Left hindlimb (tissue), 1 donor: ENCODE results near the gene SAAL1.
A peak's percentile ranks its signal among the peaks of the same experiment; 100 is the strongest.
"Not testable (repeated sequence)": the region's sequence is repeated elsewhere in the genome, so short reads cannot be mapped to it uniquely, and the experiment has no call there.

ENCODE experiments used
- DNase-seq: peaks from one replicate; pipeline ENCODE4 v3.0.0-alpha.2; 2018

Gene SAAL1, protein sequence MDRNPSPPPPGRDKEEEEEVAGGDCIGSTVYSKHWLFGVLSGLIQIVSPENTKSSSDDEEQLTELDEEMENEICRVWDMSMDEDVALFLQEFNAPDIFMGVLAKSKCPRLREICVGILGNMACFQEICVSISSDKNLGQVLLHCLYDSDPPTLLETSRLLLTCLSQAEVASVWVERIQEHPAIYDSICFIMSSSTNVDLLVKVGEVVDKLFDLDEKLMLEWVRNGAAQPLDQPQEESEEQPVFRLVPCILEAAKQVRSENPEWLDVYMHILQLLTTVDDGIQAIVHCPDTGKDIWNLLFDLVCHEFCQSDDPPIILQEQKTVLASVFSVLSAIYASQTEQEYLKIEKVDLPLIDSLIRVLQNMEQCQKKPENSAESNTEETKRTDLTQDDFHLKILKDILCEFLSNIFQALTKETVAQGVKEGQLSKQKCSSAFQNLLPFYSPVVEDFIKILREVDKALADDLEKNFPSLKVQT

GRCh38 chr11:18105802-18106574, at the start of gene SAAL1:
SAAL1 (minus strand) TSS chr11:18106082; CDS start chr11:18106041, 41 bp downstream.
- peak; percentile 86 for DNase-seq

DNA sequence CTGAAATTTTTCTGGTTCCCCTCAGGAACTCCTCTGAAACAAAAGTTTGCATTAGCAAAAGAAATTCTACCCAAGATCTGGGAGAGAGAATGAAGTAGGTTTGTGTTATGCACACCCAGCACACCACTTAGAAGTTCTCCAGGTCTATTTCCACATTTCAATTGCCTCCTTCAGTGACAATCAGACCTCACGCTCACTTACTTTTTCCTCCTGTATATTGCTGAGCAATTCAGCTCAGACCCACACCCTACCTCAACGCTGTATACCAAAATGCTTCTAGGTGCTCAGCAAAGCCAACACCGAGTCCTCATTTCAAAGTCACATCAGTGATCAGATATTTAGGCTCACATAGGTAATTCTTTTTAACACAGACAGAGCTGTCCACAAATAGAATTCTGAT, 45.7 kb upstream of the SAAL1 start:
- no peak for DNase-seq

GRCh38 chr11:18145837-18146236, 40.0 kb upstream of the SAAL1 start:
- no peak for DNase-seq

- DNase-seq = no peak
Measured at GRCh38 chr11:18145025-18145424, 39.1 kb upstream of the SAAL1 start.

DNA sequence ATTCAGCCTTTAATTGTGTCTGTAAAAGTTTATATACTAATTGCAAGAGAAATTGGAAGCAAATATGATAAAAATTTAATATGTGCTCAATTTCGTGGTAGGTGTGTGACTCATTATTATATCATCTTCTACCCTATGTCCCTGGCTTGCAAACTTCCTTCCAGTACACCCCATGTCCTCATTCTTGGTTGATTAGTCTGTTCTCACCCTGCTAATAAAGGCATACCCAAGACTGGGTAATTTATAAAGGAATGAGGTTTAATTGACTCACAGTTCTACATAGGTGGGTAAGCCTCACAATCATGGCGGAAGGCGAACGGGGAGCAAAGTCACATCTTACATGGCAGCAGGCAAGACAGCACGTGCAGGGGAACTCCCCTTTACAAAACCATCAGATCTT, 38.4 kb upstream of the SAAL1 start:
- DNase-seq = no peak

DNA sequence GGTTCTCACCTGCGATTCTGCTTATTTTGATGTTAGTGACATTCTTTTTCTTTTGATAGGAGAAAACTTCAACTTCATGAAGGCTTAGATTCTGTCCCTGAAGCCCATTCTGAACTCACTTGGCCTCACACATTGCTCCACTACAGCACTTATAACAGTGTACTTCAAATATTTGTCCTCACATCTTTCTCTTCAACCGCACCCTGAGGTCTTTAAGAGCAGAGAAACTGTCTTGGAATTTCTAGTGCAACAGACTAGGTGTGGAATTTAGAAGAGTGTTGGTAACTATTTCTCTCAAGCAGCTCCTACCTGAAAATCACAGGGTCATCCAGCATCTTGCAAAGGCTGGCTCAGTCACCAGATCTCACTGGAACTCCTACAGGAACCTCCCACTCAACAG, 34.3 kb upstream of the SAAL1 start:
- no peak for DNase-seq

GRCh38 chr11:18137186-18137800, 31.4 kb upstream of the SAAL1 start:
- DNase-seq = no peak

GRCh38 chr11:18135308-18135707, 29.4 kb upstream of the SAAL1 start:
- DNase-seq = no peak

- DNase-seq = no peak
Measured at GRCh38 chr11:18132341-18132740, 26.5 kb upstream of the SAAL1 start, which contains the start of gene MRGPRX3. MRGPRX3 (plus strand) TSS chr11:18132571; CDS start chr11:18137203, 4,632 bp downstream.

DNA sequence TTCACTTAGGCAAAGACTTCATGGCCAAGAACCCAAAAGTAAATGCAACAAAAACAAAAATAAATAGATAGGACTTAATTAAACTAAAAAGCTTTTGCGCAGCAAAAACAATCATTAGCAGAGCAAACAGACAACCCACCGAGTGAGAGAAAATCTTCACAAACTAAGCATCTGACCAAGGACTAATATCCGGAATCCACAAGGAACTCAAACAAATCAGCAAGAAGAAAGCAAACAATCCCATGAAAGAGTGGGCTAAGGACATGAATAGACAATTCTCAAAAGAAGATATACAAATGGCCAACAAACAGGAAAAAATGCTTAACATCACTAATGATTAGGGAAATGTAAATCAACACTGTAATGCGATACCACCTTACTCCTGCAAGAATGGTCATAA, 25.2 kb upstream of the SAAL1 start:
- DNase-seq = not testable (repeated sequence)

DNA sequence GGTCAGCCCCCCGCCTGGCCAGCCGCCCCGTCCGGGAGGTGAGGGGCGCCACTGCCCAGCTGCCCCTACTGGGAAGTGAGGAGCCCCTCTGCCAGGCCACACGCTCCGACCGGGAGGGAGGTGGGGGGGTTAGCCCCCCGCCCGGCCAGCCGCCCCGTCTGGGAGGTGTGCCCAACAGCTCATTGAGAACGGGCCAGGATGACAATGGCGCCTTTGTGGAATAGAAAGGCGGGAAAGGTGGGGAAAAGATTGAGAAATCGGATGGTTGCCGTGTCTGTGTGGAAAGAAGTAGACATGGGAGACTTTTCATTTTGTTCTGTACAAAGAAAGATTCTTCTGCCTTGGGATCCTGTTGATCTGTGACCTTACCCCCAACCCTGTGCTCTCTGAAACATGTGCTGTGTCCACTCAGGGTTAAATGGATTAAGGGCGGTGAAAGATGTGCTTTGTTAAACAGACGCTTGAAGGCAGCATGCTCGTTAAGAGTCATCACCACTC, 15.5 kb upstream of the SAAL1 start:
- not testable (repeated sequence) for DNase-seq

GRCh38 chr11:18115360-18116127, 9.7 kb upstream of the SAAL1 start:
- peak; percentile 44 for DNase-seq

- DNase-seq = no peak
Measured at GRCh38 chr11:18111005-18111404, 5.1 kb upstream of the SAAL1 start.

DNA sequence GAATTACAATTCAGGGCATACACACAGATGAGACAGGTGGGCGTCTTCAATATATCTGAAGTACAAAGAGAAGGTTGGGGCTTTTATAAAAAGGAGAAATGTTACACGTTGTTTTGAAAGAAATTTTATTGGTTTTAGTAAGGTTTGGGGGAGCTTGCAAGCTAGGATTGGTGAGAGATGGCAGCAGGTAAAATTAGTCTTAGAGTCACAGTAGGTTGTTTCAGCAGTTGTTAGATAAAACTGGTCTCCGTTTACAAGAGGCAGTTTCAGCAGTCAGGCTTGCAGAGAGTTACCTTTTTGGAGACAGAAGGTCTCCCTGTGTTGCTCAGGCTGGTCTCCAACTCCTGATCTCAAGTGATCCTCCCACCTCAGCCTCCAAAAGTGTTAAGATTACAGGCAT, 2.4 kb upstream of the SAAL1 start:
- DNase-seq = no peak

DNA sequence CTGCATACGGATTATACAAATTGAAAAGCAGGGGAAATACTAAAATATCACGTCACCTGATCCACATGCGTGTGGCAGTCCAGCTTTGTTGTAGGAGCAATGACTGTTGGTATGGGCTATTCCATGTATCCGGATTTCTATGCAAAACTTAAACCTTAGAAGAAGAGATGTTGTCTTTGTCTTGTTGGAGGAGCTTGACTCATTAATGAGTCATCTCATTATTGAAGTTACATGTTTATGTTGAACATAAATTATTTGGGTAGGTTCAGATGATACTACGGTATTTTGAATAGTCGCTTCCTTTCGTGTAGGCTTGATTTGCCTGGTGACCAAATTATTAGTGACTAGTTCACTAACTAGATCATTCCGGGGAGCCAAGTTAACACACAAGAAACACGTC, 806 bp upstream of the SAAL1 start:
- no peak for DNase-seq

DNA sequence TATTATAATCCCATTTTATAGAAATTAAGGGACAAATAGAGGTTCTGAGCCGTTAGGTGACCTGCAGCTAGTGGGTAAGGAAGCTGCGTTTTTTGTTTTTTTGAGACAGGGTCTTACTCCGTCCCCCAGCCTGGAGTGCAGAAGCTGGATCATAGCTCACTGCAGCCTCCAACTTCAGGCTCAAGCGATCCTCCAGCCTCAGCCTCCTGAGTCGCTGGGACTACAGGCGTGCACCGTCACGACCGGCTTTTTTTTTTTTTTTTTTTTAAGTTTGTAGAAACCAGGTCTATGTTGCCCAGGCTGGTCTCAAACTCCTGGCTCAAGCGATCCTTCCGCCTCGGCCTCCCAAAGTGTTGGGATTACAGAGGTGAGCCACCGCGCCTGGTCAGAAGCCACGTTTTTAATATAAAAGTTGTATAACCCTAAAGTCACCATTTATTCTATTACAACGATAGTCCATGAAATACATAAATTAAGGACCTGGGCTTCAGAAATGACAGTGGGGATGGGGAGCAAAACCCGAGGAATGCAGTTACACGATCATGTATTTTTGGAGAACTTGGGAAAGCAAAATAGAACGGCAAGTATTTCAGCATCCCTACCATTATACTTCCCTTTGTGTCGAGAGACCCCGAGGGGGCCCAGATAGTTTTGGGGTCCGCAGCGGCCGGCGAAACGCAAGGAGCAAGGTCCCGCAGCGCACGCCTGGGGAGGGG, 638 bp downstream of the SAAL1 start:
- no peak for DNase-seq

- no peak for DNase-seq
Measured at GRCh38 chr11:18100926-18101656, 4.8 kb downstream of the SAAL1 start.

GRCh38 chr11:18093959-18094358, 11.9 kb downstream of the SAAL1 start:
- no peak for DNase-seq

- no peak for DNase-seq
Measured at GRCh38 chr11:18091731-18092130, 14.2 kb downstream of the SAAL1 start.

GRCh38 chr11:18088966-18089365, 16.9 kb downstream of the SAAL1 start:
- no peak for DNase-seq

DNA sequence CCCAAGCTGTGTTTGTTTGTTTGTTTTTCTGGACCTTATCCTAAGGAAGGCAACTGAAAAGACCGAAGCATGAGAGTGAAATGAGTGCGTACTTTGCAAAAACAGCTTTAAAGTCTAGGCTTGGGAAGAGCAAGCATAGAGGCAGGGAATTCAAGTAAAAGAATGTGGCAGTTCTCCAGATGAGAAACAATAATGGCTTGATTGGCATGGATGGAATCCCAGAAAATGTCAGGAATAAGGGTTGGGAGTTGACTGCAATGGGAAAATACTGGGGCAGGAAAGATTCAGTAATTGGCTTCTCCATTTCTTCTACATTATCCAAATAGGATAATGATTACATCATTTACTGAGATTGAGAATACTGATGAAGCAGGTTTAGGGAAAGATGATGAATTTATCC, 17.5 kb downstream of the SAAL1 start:
- DNase-seq = no peak
